Activated CD4-positive, alpha-beta T cell treated with anti-CD3 and anti-CD28 coated beads, Interleukin-2, amount 10 ng/mL, durations not matched to agents 7 days and 5 days (primary cell): ENCODE measurements around the gene PHF13. TPM values are rescaled to one million over a fixed set of nuclear protein-coding genes. Genes with fewer than 3 reads are reported as not detected.

ENCODE experiments used
- CTCF ChIA-PET: fragments of 350-600 bp; sonication (Branson Sonifier 250); formaldehyde crosslinking; loops from one replicate; lab custom pipeline; 2021; ENCODE audit warnings: antibody characterized with exemption; lab: Charles Lee
- POLR2A ChIA-PET: fragments of 350-600 bp; sonication (Branson Sonifier 250); formaldehyde crosslinking; loops from one replicate; lab custom pipeline; 2021; ENCODE audit warnings: antibody characterized with exemption; lab: Charles Lee
- DNase-seq: peaks from one replicate; pipeline ENCODE4 v3.0.0-alpha.2; 2020
- H3K27ac Mint-ChIP-seq: one replicate; pipeline ENCODE4 v1.8.0; 2021; ENCODE audit warnings: mild to moderate bottlenecking, moderate library complexity, mixed read lengths
- H3K27me3 Mint-ChIP-seq: one replicate; pipeline ENCODE4 v1.8.0; 2021; ENCODE audit warnings: mixed read lengths
- H3K36me3 Mint-ChIP-seq: one replicate; pipeline ENCODE4 v1.8.0; 2021; ENCODE audit warnings: low read depth, mixed read lengths
- H3K4me1 Mint-ChIP-seq: one replicate; pipeline ENCODE4 v1.8.0; 2021; ENCODE audit warnings: mixed read lengths
- H3K4me3 Mint-ChIP-seq: one replicate; pipeline ENCODE4 v1.8.0; 2021; ENCODE audit warnings: mild to moderate bottlenecking, moderate library complexity, mixed read lengths
- H3K9me3 Mint-ChIP-seq: one replicate; pipeline ENCODE4 v1.8.0; 2021; ENCODE audit warnings: mixed read lengths
- total RNA-seq, 2 experiments: library from RNA; stranded (reverse); gene quantifications; one replicate each; pipeline ENCODE4 v1.2.3, GENCODE V29; 2021

PHF13 gene
- total RNA-seq, 2 experiments from 2014 or later: 12.4 to 12.5 TPM

DNA sequence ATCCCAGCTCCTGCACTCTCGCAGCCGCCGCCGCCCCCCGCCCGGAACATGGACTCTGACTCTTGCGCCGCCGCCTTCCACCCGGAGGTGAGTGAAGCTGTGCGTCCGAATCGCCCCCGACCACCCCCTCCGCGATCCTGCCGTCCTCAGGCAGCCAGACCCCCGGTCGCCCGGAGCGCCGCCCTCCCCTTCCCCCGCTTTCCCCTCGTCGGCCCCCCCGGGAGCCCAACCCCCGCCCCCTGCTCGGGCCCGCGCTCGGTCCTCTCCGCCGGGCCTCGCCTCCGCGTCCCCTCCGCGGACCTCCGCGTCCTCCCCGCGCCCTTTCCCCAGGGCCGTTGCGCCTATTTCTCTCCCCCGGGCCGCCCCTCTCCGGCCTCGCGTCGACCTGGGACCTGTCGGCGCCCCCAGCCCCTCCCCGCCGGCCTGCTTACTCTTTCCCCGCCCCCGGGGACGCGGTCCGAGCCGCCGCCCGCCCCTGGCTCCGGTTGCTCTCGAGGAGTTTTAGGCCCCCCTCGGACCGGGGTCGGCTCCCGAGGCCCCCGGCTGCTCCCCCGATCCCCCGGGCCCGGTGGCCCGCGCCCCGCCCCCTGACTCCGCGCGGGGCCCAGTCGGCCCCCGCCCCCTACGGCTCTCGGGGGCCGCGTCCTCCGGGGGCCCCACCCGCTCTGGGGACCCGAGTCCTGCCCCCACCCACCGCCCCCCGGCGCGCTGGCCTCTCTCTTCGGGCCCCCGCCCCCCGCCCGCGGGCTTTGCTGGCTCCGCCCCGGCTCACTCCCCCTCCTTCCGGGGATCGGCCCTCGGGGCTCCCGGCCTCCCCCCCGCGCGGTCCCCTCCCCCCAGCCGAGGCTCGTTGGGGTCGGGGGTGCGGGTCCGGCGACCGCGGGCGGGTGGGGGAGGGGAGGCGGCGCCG, 743 bp downstream of the PHF13 start:
- CTCF ChIA-PET: interaction anchor here (0.6 kb wide), 1 partner anchor 11 kb away, joined by 3 read pairs; the partner anchor contains the start of gene THAP3
- POLR2A ChIA-PET: no interaction called here
- Mint-ChIP-seq H3K4me3 (peak overlapping the region; percentile 81), H3K27me3 (peaks cover 7% of the 10 kb centered on the region), H3K4me1 (peaks cover 26% of the 10 kb centered on the region), H3K9me3 (no peaks in the 10 kb centered on the region), H3K36me3 (peaks cover 9% of the 10 kb centered on the region), H3K27ac (peak overlapping the region; percentile 73)
- peak; percentile 57 for DNase-seq

DNA sequence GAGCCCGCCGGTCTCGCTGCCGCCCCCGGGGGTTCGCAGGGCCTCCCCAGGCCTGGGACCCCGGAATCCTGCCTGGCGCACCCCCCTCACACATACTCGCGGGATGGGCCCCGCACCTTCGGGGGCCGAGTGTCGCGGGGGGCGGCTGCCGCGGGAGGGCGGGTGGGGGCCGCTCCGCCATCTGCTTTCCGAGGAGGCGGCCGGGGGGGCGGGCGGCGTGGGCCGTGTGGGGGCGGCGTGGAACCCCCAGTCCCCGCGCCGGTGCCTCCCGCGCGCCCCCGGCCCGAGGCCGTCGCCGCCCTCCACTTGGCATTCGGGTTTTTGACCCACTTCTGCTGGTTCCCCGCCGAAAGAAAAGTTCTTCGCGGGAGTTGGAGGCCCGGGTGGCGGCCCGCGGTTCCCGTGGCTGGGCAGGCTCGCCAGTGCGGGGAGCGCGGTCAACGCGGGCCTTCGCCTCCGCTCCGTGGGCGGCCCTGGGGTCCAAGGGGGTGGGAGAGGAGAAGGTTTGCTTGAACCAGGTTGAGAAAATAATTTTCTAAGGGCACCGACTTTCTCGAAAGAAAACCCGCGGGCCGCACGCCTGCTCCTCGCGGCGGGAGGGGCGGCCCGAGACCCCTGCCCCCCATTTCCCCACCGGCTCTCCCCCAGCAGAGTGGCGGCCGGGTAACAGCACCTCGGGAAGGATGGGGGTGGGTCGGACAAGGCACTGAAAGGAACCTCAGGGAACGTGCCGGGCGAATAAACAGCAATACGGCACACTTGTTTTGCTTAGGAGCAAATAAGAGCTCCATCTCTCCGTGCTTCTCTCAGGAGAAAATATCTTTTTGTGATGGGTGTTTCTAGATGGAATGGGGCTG, 1.6 kb downstream of the PHF13 start:
- Mint-ChIP-seq H3K4me1 (peaks cover 22% of the 10 kb centered on the region), H3K36me3 (peaks cover 13% of the 10 kb centered on the region), H3K27ac (peak overlapping the region; percentile 77), H3K9me3 (no peaks in the 10 kb centered on the region), H3K27me3 (peaks cover 7% of the 10 kb centered on the region), H3K4me3 (peak overlapping the region; percentile 73)
- CTCF ChIA-PET: interaction anchor here (0.9 to 1.0 kb wide), 2 partner anchors 8 to 10 kb away, joined by 3 read pairs; no protein-coding TSS in a partner anchor
- peak; percentile 13 for DNase-seq
- POLR2A ChIA-PET: interaction anchor here (0.6 kb wide), 1 partner anchor 9 kb away, joined by 4 read pairs; no protein-coding TSS in a partner anchor

DNA sequence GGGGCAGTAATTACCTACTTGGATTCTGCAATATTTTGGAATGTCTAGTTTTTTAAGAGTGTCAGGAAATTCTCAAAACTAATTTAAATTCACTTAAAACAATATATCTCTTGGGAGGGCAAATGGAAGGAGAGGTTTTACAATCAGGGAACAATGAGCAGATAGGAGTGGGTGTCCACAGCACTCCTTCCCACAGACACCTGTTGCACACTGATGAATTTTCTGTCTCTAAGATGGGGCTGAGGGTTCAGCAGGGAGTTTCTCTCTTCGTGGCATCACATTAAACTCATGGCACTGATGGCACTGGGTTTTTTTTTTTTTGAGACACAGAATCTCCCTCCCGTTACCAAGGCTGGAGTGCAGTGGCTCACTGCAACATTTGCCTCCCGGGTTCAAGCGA, 5.5 kb downstream of the PHF13 start:
- Mint-ChIP-seq H3K27ac (no peak overlapping the region), H3K4me3 (no peak overlapping the region), H3K36me3 (peaks cover 24% of the 10 kb centered on the region), H3K27me3 (peaks cover 2% of the 10 kb centered on the region), H3K9me3 (no peaks in the 10 kb centered on the region), H3K4me1 (peaks cover 11% of the 10 kb centered on the region)
- CTCF ChIA-PET: interaction anchor here (0.7 to 1.4 kb wide), 2 partner anchors 17 to 1225 kb away, joined by 3 to 4 read pairs; no protein-coding TSS in a partner anchor
- no peak for DNase-seq
- POLR2A ChIA-PET: no interaction called here

DNA sequence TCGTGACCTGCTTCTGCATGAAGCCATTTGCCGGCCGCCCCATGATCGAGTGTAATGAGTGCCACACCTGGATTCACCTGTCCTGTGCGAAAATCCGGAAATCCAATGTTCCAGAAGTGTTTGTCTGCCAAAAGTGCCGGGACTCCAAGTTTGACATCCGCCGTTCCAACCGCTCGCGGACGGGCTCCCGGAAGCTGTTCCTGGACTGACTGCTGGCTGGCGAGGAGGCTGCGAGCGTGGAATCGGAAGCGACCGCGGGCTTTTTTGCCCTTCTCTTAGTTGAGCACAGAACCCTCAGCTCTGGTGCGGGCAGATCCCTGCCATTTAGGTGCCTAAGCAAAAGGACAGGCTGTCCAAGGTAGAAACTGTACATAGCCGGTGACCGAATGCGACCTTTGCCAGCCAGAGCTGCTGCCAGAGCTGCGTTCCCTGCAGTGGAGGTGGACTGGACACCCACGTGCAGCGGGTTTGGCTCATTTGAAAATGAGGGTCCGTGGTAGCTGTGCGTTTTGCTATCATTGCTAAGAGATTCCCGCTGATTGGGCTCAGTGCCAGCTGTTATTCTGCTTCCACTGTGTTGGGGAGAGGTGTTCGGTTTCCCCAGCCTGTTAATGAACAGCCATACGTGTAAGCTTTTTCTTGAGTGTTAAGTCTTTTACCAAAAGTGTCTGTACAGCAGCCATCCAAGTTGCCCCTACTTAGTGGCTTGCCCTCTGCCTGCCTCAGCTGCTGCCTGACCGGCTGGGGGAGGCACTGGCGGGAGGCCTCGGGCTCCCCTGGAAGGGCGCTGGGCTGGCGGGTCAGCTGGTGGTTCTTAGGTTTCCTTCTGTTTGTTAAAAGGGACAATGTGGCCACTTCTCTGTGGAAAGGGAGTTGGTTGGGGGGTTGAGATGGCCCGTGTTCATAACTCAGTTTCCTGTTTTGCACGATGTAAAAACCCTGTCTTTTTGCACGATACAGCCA, 8.2 kb downstream of the PHF13 start:
- Mint-ChIP-seq H3K27ac (no peak overlapping the region), H3K9me3 (no peaks in the 10 kb centered on the region), H3K4me1 (peaks cover 18% of the 10 kb centered on the region), H3K4me3 (no peak overlapping the region), H3K27me3 (no peaks in the 10 kb centered on the region), H3K36me3 (peaks cover 24% of the 10 kb centered on the region)
- ChIA-PET POLR2A (no interaction called here), CTCF (interaction anchor here (1.0 to 1.7 kb wide), 2 partner anchors 20 to 67 kb away, joined by 3 to 6 read pairs; partner anchors contain the start of gene NOL9)
- DNase-seq: no peak

DNA sequence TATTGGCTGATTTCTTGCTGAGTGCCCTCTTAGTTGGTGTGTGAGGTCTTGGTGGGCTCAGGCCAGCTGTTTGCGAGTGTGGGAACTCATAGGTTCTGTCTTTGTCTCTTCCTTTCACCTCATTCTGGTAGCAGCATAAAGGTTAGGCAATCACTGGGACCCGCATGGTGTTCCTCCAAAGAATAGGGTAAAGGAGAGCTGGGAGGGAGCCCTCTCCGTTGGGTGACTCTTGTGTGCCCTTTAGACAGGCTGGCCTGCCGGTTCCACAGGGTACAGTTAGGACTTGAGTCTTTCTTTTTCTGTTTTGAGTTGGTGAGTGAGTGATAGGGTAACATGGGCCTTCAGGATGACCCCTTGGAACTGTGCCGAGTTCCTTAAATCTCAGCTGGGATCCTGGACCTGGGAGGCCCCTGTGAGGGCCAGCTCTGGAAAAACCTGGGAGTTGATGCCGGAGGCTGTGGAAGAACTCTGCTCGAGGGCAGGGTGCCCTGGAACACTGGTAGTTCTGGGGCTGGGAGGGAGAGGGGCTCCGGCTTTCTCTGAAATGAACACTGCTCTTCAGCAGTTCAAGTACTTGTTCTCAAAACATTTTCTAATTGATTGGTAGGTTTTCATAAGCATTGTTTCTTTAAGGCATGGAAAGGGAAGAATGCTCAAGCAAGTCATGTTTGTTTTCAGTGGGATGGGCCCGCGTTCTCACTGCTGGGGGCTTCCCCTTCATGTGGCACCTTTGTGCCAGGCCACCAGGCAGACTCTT, 9.0 kb downstream of the PHF13 start:
- ChIA-PET CTCF (interaction anchor here (0.5 to 1.7 kb wide), 3 partner anchors 21 to 145 kb away, joined by 3 to 6 read pairs (median 3); partner anchors contain the start of gene NOL9), POLR2A (no interaction called here)
- DNase-seq: no peak
- Mint-ChIP-seq H3K4me1 (peaks cover 25% of the 10 kb centered on the region), H3K27ac (no peak overlapping the region), H3K4me3 (no peak overlapping the region), H3K36me3 (peaks cover 24% of the 10 kb centered on the region), H3K27me3 (no peaks in the 10 kb centered on the region), H3K9me3 (no peaks in the 10 kb centered on the region)

DNA sequence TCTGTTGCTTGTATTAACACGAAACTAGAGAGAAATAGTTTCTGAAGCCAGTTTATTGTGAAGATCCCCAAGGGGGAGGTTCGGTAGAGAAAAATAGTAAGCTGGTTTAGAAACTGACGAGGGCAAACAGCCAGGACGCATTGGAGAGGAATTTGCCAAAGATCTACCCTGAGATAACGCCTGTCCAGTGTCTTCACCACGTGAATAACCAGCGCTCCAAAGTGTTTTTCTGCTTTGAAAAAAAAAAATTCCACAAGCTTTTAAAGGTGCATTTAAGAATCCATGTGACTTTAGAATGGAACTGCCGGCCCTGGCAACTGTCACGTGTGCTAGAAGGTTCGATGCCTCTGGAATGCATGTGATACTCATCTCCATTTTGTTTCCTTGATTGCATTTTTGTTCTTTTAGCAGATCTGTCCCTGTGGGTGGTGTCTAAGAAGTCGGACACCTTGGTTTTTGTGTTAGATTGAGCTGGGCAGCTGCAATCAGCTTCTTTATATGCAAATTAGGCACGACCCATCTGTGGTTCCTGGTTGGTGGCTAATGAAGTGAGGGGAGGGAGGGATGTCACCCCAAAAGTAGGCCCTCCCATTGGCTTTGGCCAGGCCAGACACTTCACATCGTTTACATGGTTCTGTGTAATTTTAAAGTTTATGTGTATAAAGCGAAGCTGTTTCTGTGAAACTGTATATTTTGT, 9.9 kb downstream of the PHF13 start:
- peaks cover 31% of the 10 kb centered on the region for H3K4me1 Mint-ChIP-seq
- H3K27me3 Mint-ChIP-seq: no peaks in the 10 kb centered on the region
- no peaks in the 10 kb centered on the region for H3K9me3 Mint-ChIP-seq
- DNase-seq: no peak
- no peak overlapping the region for H3K27ac Mint-ChIP-seq
- ChIA-PET POLR2A (interaction anchor here (0.6 kb wide), 1 partner anchor 9 kb away, joined by 3 read pairs; no protein-coding TSS in a partner anchor), CTCF (interaction anchor here (0.5 to 1.0 kb wide), 4 partner anchors 12 to 146 kb away, joined by 3 read pairs; no protein-coding TSS in a partner anchor)
- no peak overlapping the region for H3K4me3 Mint-ChIP-seq
- H3K36me3 Mint-ChIP-seq: peaks cover 28% of the 10 kb centered on the region

DNA sequence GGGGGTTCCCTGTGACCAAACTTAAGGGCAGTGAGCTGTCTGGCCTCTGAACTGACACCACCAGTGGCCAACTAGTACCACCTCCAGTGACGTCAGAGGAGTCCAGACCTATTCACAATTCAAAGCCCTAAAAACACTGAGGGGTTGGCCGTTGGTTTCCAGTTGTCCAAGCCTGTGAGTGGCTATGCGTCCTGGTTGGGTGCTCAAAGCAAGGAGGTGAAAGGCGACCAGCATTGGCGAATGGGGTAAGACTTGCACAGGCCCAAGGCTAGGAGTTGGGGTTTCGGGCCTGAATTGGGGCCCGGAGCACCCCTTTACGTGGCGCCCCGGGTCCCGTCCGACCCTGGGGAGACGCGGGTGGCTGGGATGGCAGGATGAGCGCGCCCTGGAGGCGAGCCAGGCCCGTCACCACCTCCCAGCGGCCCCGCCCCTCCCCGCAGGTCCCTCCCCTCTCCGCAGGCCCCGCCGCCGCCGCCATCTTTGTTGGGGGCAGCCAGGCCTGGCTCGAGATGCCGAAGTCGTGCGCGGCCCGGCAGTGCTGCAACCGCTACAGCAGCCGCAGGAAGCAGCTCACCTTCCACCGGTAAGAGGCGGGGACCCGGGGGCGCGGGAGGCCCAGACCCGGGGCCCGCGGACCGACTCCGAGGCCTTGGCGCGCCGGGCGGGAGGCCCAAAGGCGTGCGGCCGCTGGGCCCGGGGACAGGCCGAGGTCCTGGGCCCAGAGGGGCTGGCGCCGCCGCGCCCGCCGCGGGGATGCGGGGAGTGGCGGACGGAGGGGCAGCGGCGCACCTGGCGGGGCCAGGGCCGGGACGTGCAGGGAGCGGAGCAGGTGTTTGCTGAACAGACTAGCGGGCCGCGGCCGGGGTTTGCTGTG, 11.4 kb downstream of the PHF13 start, which contains the start of gene THAP3:
Gene THAP3 (plus strand): TSS at position 159 of the 874 bp plus-strand sequence. CDS start 351 bp downstream, at position 510.
- peaks cover 32% of the 10 kb centered on the region for H3K4me1 Mint-ChIP-seq
- ChIA-PET CTCF (interaction anchor here (1.5 kb wide), 1 partner anchor 11 kb away, joined by 3 read pairs; no protein-coding TSS in a partner anchor), POLR2A (interaction anchor here (0.6 to 0.7 kb wide), 2 partner anchors 10 to 76 kb away, joined by 4 to 5 read pairs; partner anchors contain the start of gene DNAJC11)
- H3K4me3 Mint-ChIP-seq: peak within 1 kb of the TSS; percentile 90
- H3K36me3 Mint-ChIP-seq: peaks cover 34% of the 10 kb centered on the region
- H3K27me3 Mint-ChIP-seq: no peaks in the 10 kb centered on the region
- peak within 1 kb of the TSS; percentile 87 for H3K27ac Mint-ChIP-seq
- DNase-seq: peak; percentile 90
- H3K9me3 Mint-ChIP-seq: no peaks in the 10 kb centered on the region

DNA sequence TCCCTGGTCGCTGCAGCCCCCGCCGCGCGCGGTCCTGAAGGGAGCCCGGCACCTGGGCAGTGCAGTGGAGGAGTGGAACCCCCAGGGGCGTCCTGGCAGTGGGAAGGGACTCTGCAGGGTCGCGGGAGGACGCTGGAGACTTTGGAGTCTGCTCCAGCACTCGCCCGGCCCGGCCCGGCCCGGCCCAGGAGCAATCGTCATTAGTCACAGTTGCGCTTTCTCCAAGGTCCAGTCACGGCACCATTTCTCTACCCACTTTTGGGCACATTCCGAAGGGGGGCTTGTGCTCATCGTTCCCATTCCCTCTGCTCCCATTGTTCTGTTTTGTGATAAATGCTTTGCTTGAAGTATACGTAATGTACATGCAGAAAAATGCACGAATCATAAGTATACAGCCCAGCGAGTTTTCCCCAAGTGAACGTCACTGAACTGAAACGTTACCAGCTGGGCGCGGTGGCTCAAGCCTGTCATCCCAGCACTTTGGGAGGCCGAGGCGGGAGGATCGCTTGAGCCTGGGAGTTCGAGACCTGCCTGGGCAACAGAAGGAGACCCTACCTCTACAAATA, 12.1 kb downstream of the PHF13 start:
- H3K27me3 Mint-ChIP-seq: no peaks in the 10 kb centered on the region

DNA sequence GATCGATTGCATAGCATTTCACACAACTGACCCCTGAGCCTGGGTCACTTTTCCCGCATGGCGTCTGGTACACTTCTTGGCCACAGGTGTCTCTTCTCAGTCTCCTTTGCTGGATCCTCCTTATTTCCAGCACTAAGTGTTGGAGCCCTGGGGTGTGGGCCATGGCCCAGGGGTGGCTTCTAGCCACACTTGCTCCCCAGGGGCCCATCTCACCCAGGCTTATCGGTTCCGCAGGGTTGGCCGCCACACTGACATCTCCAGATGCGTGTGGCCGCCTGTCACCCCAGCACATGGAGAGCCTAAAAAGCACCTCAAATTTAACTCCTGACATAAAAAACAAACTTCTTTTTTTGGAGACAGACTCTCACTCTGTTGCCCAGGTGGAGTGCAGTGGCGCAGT, 13.5 kb downstream of the PHF13 start:
- POLR2A ChIA-PET: no interaction called here
- H3K4me3 Mint-ChIP-seq: peak overlapping the region; percentile 90
- peaks cover 28% of the 10 kb centered on the region for H3K36me3 Mint-ChIP-seq

More for the DNA sequence above, 12.1 kb downstream of the PHF13 start:
- ChIA-PET POLR2A (interaction anchor here (0.6 kb wide), 1 partner anchor 76 kb away, joined by 5 read pairs; the partner anchor contains the start of gene DNAJC11), CTCF (interaction anchor here (1.5 kb wide), 1 partner anchor 12 kb away, joined by 3 read pairs; no protein-coding TSS in a partner anchor)
- Mint-ChIP-seq H3K36me3 (peaks cover 32% of the 10 kb centered on the region), H3K9me3 (no peaks in the 10 kb centered on the region), H3K4me1 (peaks cover 32% of the 10 kb centered on the region), H3K4me3 (peak overlapping the region; percentile 90), H3K27ac (peak overlapping the region; percentile 87)
- DNase-seq: peak; percentile 21

More for the DNA sequence above, 13.5 kb downstream of the PHF13 start:
- Mint-ChIP-seq H3K27ac (no peak overlapping the region), H3K9me3 (no peaks in the 10 kb centered on the region), H3K27me3 (no peaks in the 10 kb centered on the region), H3K4me1 (peaks cover 32% of the 10 kb centered on the region)
- no peak for DNase-seq
- CTCF ChIA-PET: interaction anchor here (1.0 kb wide), 1 partner anchor 10 kb away, joined by 3 read pairs; no protein-coding TSS in a partner anchor
